ENCODE results near the gene PTDSS2. TPM values are rescaled to one million over a fixed set of nuclear protein-coding genes. Genes with fewer than 3 reads are reported as not detected.

Gene PTDSS2
- polyA plus RNA-seq, 2 of the 4 experiments (the other 2 are of a cell fraction) = 23.4 to 38.9 TPM

DNA sequence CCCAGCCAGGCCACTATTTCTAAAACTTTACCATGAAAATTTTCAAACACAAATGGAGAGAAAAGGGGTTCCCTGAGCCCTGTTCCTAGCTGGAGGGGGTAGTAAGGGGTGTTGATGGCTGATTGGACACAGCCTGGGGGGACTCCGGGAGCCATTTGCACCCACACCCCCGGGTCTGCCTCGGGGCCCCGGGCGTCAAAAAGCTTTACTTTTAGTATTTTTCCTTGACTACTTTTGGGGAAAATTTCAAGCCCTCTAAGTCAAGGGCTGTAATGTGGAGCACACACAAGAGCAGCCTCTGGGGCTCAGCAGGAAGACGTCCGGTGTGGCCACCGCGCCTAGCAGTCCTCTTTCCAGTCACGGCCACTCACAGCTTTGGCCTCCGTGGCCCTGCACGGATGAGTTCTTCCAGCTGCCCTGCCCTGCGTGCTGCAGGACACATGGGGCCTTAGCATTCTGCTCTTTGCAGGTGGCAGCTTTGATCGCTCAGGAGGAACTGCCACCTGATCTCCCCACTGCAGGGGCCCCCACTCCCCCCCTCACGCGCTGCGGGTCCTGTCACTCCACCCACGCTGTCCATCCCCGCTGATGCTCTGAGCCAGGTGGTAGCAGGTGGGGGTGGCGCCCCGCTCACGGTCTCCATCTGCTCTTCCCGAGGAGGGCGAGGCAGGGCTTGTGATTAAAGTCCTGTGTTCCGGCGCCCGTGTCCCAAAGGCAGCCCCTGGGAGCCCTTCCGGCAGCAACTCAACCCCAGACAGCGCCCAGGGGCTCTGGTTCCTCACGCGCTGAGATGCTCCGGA, 42.5 kb downstream of the PTDSS2 start:
- ChIA-PET CTCF (interaction anchor here (1.5 to 2.3 kb wide), 5 partner anchors 11 to 44 kb away, joined by 4 to 7 read pairs (median 7); no protein-coding TSS in a partner anchor), POLR2A (interaction anchor here (0.7 kb wide), 1 partner anchor 14 kb away, joined by 3 read pairs; no protein-coding TSS in a partner anchor)
- Histone ChIP-seq H3K4me2 (no peak overlapping the region), H3K27ac (no peak overlapping the region), H3K9me3 (no peaks in the 10 kb centered on the region), H3K4me1 (no peaks in the 10 kb centered on the region), H3K4me3 (no peak overlapping the region)
- ATAC-seq (no peak), DNase-seq (ENCODE audit: low read depth in 1 of 2, low spot score in 1 of 2) (no peak), FAIRE-seq (no peak)
- TF ChIP-seq HDAC2 (IDR thresholded peaks at IDR 0.05) (no peak), RAD21 (conservative IDR thresholded peaks at IDR 0.05 in 1 of 2, IDR thresholded peaks at IDR 0.05 in 1 of 2) (no peak), NPAS2 (CRISPR knock-in tag; IDR thresholded peaks at IDR 0.05; ENCODE audit: borderline replicate concordance) (no peak), SMC3 (IDR thresholded peaks at IDR 0.05) (no peak)
- TF ChIP-seq, protein P1, sequence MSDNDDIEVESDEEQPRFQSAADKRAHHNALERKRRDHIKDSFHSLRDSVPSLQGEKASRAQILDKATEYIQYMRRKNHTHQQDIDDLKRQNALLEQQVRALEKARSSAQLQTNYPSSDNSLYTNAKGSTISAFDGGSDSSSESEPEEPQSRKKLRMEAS (IDR thresholded peaks at IDR 0.05) = no peak
- TF ChIP-seq, protein P2, sequence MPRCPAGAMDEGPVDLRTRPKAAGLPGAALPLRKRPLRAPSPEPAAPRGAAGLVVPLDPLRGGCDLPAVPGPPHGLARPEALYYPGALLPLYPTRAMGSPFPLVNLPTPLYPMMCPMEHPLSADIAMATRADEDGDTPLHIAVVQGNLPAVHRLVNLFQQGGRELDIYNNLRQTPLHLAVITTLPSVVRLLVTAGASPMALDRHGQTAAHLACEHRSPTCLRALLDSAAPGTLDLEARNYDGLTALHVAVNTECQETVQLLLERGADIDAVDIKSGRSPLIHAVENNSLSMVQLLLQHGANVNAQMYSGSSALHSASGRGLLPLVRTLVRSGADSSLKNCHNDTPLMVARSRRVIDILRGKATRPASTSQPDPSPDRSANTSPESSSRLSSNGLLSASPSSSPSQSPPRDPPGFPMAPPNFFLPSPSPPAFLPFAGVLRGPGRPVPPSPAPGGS (IDR thresholded peaks at IDR 0.05) = no peak
- TF ChIP-seq, protein P3, sequence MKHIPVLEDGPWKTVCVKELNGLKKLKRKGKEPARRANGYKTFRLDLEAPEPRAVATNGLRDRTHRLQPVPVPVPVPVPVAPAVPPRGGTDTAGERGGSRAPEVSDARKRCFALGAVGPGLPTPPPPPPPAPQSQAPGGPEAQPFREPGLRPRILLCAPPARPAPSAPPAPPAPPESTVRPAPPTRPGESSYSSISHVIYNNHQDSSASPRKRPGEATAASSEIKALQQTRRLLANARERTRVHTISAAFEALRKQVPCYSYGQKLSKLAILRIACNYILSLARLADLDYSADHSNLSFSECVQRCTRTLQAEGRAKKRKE (CRISPR knock-in tag; IDR thresholded peaks at IDR 0.05; ENCODE audit: low read depth) = no peak
- WGBS (ENCODE audit: missing lambda C conversion rate) = 90% methylated on average over 24 of the region's 32 CpGs

DNA sequence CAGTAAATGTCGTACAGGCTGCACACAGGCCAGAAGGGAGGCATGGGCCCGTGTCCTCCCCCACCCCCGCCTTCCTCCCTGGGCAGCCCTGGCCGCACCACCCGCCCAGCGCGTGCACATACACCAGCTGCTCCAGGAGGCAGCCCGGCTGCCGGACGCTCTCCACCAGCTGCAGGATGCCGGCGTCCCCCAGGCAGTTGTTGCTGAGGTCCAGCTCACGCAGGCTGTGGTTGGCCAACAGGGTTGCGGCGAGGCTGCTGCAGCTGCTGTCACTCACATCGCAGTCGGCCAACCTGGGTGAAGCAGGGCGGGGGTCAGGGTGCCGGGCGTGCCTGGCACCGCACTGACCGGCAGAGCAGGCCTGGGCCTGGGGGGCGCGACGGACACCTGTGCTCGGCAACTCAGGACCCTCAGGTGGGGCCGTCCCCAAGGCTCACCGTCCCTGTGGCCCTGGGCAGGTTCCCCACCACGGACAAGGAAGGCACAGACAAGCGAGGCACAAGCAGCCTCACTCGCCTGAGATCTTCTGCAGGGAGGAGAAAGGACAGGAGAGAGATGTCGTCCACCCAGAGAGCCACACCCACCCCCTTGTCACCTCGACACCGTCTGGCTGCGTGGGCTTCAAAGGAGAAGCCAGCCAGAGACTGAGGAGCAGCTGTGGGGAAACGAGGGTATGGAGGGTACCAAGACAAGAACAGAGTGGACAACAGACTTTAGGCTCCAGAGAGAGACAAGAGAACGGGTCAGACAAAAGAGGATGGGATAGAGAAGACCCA, 44.9 kb downstream of the PTDSS2 start:
- H3K27ac ChIP-seq = no peak overlapping the region
- H3K4me1 ChIP-seq = no peaks in the 10 kb centered on the region
- TF ChIP-seq NR3C1 (IDR thresholded peaks at IDR 0.05) (no peak), FOXS1 (CRISPR knock-in tag; IDR thresholded peaks at IDR 0.05) (no peak), RFX5 (IDR thresholded peaks at IDR 0.05) (no peak), HOXB5 (CRISPR knock-in tag; IDR thresholded peaks at IDR 0.05) (no peak), EHF (CRISPR knock-in tag; IDR thresholded peaks at IDR 0.05) (no peak), RNF2 (IDR thresholded peaks at IDR 0.05; ENCODE audit: borderline replicate concordance, low read depth) (no peak), RAD21 (conservative IDR thresholded peaks at IDR 0.05 in 1 of 2, IDR thresholded peaks at IDR 0.05 in 1 of 2) (no peak), ESRRA (IDR thresholded peaks at IDR 0.05; ENCODE audit: borderline replicate concordance, low read length) (no peak), SMC3 (IDR thresholded peaks at IDR 0.05) (no peak), POLR2AphosphoS2 (conservative IDR thresholded peaks at IDR 0.05; ENCODE audit: low read length) (no peak), SREBF2 (IDR thresholded peaks at IDR 0.05) (no peak), MYC (IDR thresholded peaks at IDR 0.05; ENCODE audit: borderline replicate concordance, low read length) (no peak), EHMT2 (IDR thresholded peaks at IDR 0.05; ENCODE audit: low read depth) (no peak), KDM5A (IDR thresholded peaks at IDR 0.05) (no peak), ZFP36 (IDR thresholded peaks at IDR 0.05; ENCODE audit: borderline replicate concordance, partially characterized antibody) (no peak)
- TF ChIP-seq, protein P4, sequence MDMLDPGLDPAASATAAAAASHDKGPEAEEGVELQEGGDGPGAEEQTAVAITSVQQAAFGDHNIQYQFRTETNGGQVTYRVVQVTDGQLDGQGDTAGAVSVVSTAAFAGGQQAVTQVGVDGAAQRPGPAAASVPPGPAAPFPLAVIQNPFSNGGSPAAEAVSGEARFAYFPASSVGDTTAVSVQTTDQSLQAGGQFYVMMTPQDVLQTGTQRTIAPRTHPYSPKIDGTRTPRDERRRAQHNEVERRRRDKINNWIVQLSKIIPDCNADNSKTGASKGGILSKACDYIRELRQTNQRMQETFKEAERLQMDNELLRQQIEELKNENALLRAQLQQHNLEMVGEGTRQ (IDR thresholded peaks at IDR 0.05) = no peak
- TF ChIP-seq, protein P5, sequence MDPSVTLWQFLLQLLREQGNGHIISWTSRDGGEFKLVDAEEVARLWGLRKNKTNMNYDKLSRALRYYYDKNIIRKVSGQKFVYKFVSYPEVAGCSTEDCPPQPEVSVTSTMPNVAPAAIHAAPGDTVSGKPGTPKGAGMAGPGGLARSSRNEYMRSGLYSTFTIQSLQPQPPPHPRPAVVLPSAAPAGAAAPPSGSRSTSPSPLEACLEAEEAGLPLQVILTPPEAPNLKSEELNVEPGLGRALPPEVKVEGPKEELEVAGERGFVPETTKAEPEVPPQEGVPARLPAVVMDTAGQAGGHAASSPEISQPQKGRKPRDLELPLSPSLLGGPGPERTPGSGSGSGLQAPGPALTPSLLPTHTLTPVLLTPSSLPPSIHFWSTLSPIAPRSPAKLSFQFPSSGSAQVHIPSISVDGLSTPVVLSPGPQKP (IDR thresholded peaks at IDR 0.05; ENCODE audit: low read depth, low read length) = no peak
- TF ChIP-seq, protein P2 (IDR thresholded peaks at IDR 0.05) = no peak
- TF ChIP-seq, protein P6, sequence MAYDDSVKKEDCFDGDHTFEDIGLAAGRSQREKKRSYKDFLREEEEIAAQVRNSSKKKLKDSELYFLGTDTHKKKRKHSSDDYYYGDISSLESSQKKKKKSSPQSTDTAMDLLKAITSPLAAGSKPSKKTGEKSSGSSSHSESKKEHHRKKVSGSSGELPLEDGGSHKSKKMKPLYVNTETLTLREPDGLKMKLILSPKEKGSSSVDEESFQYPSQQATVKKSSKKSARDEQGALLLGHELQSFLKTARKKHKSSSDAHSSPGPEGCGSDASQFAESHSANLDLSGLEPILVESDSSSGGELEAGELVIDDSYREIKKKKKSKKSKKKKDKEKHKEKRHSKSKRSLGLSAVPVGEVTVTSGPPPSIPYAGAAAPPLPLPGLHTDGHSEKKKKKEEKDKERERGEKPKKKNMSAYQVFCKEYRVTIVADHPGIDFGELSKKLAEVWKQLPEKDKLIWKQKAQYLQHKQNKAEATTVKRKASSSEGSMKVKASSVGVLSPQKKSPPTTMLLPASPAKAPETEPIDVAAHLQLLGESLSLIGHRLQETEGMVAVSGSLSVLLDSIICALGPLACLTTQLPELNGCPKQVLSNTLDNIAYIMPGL (CRISPR knock-in tag; IDR thresholded peaks at IDR 0.05; ENCODE audit: borderline replicate concordance) = no peak
- H3K9me3 ChIP-seq = no peaks in the 10 kb centered on the region
- no peak for FAIRE-seq
- ATAC-seq = peak; percentile 1 to 7; a peak in 2 of 6 replicates
- WGBS (ENCODE audit: missing lambda C conversion rate) = 94% methylated on average over 28 of the region's 37 CpGs
- ChIA-PET POLR2A (no interaction called here), CTCF (interaction anchor here (1.1 kb wide), 1 partner anchor 46 kb away, joined by 5 read pairs; no protein-coding TSS in a partner anchor)
- no peak overlapping the region for H3K4me2 ChIP-seq
- H3K4me3 ChIP-seq = no peak overlapping the region
- no peak for DNase-seq (ENCODE audit: low read depth in 1 of 2, low spot score in 1 of 2)
